PC-3 (cell line): ENCODE measurements around the gene ZNF860. TPM values are rescaled to one million over a fixed set of nuclear protein-coding genes. Genes with fewer than 3 reads are reported as not detected.

Source experiments
- ATAC-seq: fragments of 200-7000 bp; cut with Tn5 transposase; 2 replicates; pipeline ENCODE4 v1.9.1; 2020; ENCODE audit warnings: mild to moderate bottlenecking, moderate library complexity
- BruUV-seq: library from RNA; stranded (reverse); fragments of 400-500 nt; replicated peaks from 2 replicates; lab custom pipeline; 2021; lab: Mats Ljungman, UMichigan
- CTCF ChIA-PET: fragments of 300-600 bp; sonication (Branson Sonifier 250); formaldehyde crosslinking; loops from one replicate; lab custom pipeline; 2022; ENCODE audit warnings: antibody characterized with exemption; lab: Charles Lee
- POLR2A ChIA-PET: fragments of 300-600 bp; sonication (Branson Sonifier 250); formaldehyde crosslinking; loops from one replicate; lab custom pipeline; 2022; ENCODE audit warnings: antibody characterized with exemption; ENCODE audit not compliant: unreplicated experiment; lab: Charles Lee
- DNase-seq: peaks from one replicate; pipeline ENCODE4 v3.0.0-alpha.2; 2015
- H2AFZ ChIP-seq: fragments of 300-600 bp; sonication (generic); 2 replicates; pipeline ENCODE4 v1.6.0; 2016; ENCODE audit warnings: antibody characterized with exemption, low read length
- H3F3A ChIP-seq: fragments of 300-600 bp; sonication (generic); one replicate; pipeline ENCODE4 v1.6.0; 2017; ENCODE audit warnings: antibody characterized with exemption, low read length, control low read depth, mild to moderate bottlenecking; ENCODE audit not compliant: unreplicated experiment
- H3K27ac ChIP-seq: fragments of 300-600 bp; sonication (generic); 2 replicates; pipeline ENCODE4 v1.5.1; 2016; ENCODE audit warnings: mild to moderate bottlenecking, low read length
- H3K27me3 ChIP-seq: fragments of 300-600 bp; sonication (generic); 2 replicates; pipeline ENCODE4 v1.6.1; 2016; ENCODE audit warnings: low read length, mixed read lengths
- H3K36me3 ChIP-seq: fragments of 300-600 bp; sonication (generic); 2 replicates; pipeline ENCODE4 v1.6.1; 2016; ENCODE audit warnings: low read depth, mixed run types, low read length, mixed read lengths
- H3K4me1 ChIP-seq: fragments of 300-600 bp; sonication (generic); 2 replicates; pipeline ENCODE4 v1.5.1; 2016; ENCODE audit warnings: low read length; ENCODE audit not compliant: insufficient read depth
- H3K4me2 ChIP-seq: fragments of 300-600 bp; sonication (generic); 2 replicates; pipeline ENCODE4 v1.6.0; 2016; ENCODE audit warnings: low read length
- H3K4me3 ChIP-seq: fragments of 300-600 bp; sonication (generic); 2 replicates; pipeline ENCODE4 v1.5.1; 2016; ENCODE audit warnings: mild to moderate bottlenecking, low read length, mixed read lengths
- H3K79me2 ChIP-seq: fragments of 300-600 bp; sonication (generic); 2 replicates; pipeline ENCODE4 v1.6.1; 2017; ENCODE audit warnings: low read length, mixed read lengths
- H3K9ac ChIP-seq: fragments of 300-600 bp; sonication (generic); 2 replicates; pipeline ENCODE4 v1.6.0; 2016; ENCODE audit warnings: mild to moderate bottlenecking, low read length
- H3K9me2 ChIP-seq: fragments of 300-600 bp; sonication (generic); replicated peaks from 2 replicates; pipeline ENCODE4 v1.6.1; 2016; ENCODE audit warnings: mixed run types, low read length, mixed read lengths
- H3K9me3 ChIP-seq: fragments of 300-600 bp; sonication (generic); 2 replicates; pipeline ENCODE4 v1.6.1; 2016; ENCODE audit warnings: low read length, mixed read lengths
- H4K20me1 ChIP-seq: fragments of 300-600 bp; sonication (generic); 2 replicates; pipeline ENCODE4 v1.6.1; 2016; ENCODE audit warnings: low read length, mixed read lengths
- CTCF ChIP-seq: fragments of 300-600 bp; sonication (generic); conservative IDR thresholded peaks from 2 replicates; pipeline ENCODE4 v1.5.1; 2017; ENCODE audit warnings: antibody characterized with exemption, low read depth, mild to moderate bottlenecking, low read length
- EZH2 ChIP-seq: fragments of 300-600 bp; sonication (generic); IDR thresholded peaks from one replicate; pipeline ENCODE4 v1.6.1; 2017; ENCODE audit warnings: antibody characterized with exemption, mild to moderate bottlenecking, low read length; ENCODE audit not compliant: unreplicated experiment
- EZH2phosphoT487 ChIP-seq: fragments of 300-600 bp; sonication (generic); IDR thresholded peaks from 2 replicates; pipeline ENCODE4 v1.6.1; 2018; ENCODE audit warnings: mild to moderate bottlenecking, antibody characterized with exemption, low read length, borderline replicate concordance
- intact Hi-C: fragments of 100-400 bp; cut with micrococcal nuclease; formaldehyde crosslinking; loops from 2 replicates; pipeline ENCODE4 v1.9.0; 2023
- total RNA-seq: library from RNA; depleted of rRNA; stranded (reverse); fragments of >200 nt; gene quantifications from 2 replicates; pipeline ENCODE4 v1.2.3, GENCODE V29; 2014

ZNF860 gene
- total RNA-seq, 1 experiment from 2014 or later = 10.5 TPM

GRCh38 chr3:31974964-31975363 is 6.6 kb upstream of the ZNF860 start:
- intact Hi-C loops = no loop called here
- H3K9ac ChIP-seq = no peak overlapping the region
- no peaks in the 10 kb centered on the region for H3K27me3 ChIP-seq
- H3K9me2 ChIP-seq = no peaks in the 10 kb centered on the region
- TF ChIP-seq EZH2phosphoT487 (no peak), EZH2 (no peak), CTCF (no peak)
- no TSS peak for BruUV-seq
- ChIA-PET CTCF (no interaction called here), POLR2A (no interaction called here)
- peaks cover 57% of the 10 kb centered on the region for H4K20me1 ChIP-seq
- H3K4me1 ChIP-seq = peaks cover 34% of the 10 kb centered on the region
- H3K27ac ChIP-seq = no peak overlapping the region
- DNase-seq (no peak), ATAC-seq (no peak)
- H3F3A ChIP-seq = no peaks in the 10 kb centered on the region
- H2AFZ ChIP-seq = no peak overlapping the region
- no peaks in the 10 kb centered on the region for H3K9me3 ChIP-seq
- H3K4me3 ChIP-seq = no peak overlapping the region
- H3K79me2 ChIP-seq = peaks cover 95% of the 10 kb centered on the region
- no peak overlapping the region for H3K4me2 ChIP-seq
- peaks cover 9% of the 10 kb centered on the region; the same call in 1 of the 2 replicates for H3K36me3 ChIP-seq

- ATAC-seq (no peak), DNase-seq (no peak)
- Histone ChIP-seq H3K27ac (no peak overlapping the region), H3F3A (no peaks in the 10 kb centered on the region), H3K36me3 (peaks cover 9% of the 10 kb centered on the region; the same call in 1 of the 2 replicates), H2AFZ (no peak overlapping the region), H3K9ac (no peak overlapping the region), H3K27me3 (no peaks in the 10 kb centered on the region), H3K4me3 (no peak overlapping the region), H3K4me2 (no peak overlapping the region), H3K9me3 (no peaks in the 10 kb centered on the region), H3K9me2 (no peaks in the 10 kb centered on the region), H3K4me1 (peaks cover 24% of the 10 kb centered on the region), H4K20me1 (peaks cover 57% of the 10 kb centered on the region), H3K79me2 (peaks cover 90% of the 10 kb centered on the region)
- intact Hi-C loops = no loop called here
- no TSS peak for BruUV-seq
- POLR2A ChIA-PET = no interaction called here
- CTCF ChIA-PET = no interaction called here
- no peak for TF ChIP-seq CTCF
Observed at GRCh38 chr3:31976302-31976701, 5.2 kb upstream of the ZNF860 start.

- Histone ChIP-seq H3F3A (no peaks in the 10 kb centered on the region), H3K4me2 (peak overlapping the region; percentile 90), H2AFZ (no peak overlapping the region), H3K9me2 (no peaks in the 10 kb centered on the region), H3K36me3 (peaks cover 9% of the 10 kb centered on the region; the same call in 1 of the 2 replicates), H3K79me2 (peaks cover 86% of the 10 kb centered on the region), H3K9me3 (no peaks in the 10 kb centered on the region), H3K27ac (peak overlapping the region; percentile 73; the same call in 1 of the 2 replicates), H3K27me3 (no peaks in the 10 kb centered on the region), H3K9ac (no peak overlapping the region), H3K4me3 (peak overlapping the region; percentile 36; the same call in 1 of the 2 replicates), H3K4me1 (peaks cover 34% of the 10 kb centered on the region), H4K20me1 (peaks cover 57% of the 10 kb centered on the region)
- intact Hi-C loops = loop anchor here (1.0 to 2.0 kb wide), 3 partner anchors 8 to 101 kb away; no protein-coding TSS in a partner anchor
- TF ChIP-seq CTCF = no peak
- no peak for TF ChIP-seq EZH2
- no peak for TF ChIP-seq EZH2phosphoT487
- ATAC-seq (no peak), DNase-seq (no peak)
- no TSS peak for BruUV-seq
- ChIA-PET CTCF (no interaction called here), POLR2A (no interaction called here)
Observed at GRCh38 chr3:31977736-31978135, 3.8 kb upstream of the ZNF860 start.
